PFSK-1 (cell line): ENCODE results near the gene TACO1.

Source experiments
- FOXP2 ChIP-seq: optimal IDR thresholded peaks from 2 replicates; pipeline ENCODE3; 2011; ENCODE audit warnings: borderline replicate concordance, control low read depth, inconsistent platforms; ENCODE audit not compliant: insufficient read depth; ENCODE audit errors: extremely low read length, extremely low read depth
- POLR2AphosphoS5 ChIP-seq: IDR thresholded peaks from 2 replicates; pipeline ENCODE4 v1.6.1; 2012; ENCODE audit warnings: low read depth, mild to moderate bottlenecking, control low read depth, low read length, moderate library complexity
- REST ChIP-seq, 2 experiments: IDR thresholded peaks; 2 replicates each; pipeline versions ENCODE4 v1.6.1 to v1.8.0; 2011 to 2012; ENCODE audit warnings: low read depth in 2 of 2, low read length in 2 of 2, control low read depth in 1 of 2, inconsistent platforms in 1 of 2, mild to moderate bottlenecking in 1 of 2, moderate library complexity in 1 of 2; ENCODE audit not compliant: insufficient read depth in 1 of 2
- SIN3A ChIP-seq: IDR thresholded peaks from 2 replicates; pipeline ENCODE4 v1.6.1; 2012; ENCODE audit warnings: mild to moderate bottlenecking, low read length, moderate library complexity, borderline replicate concordance; ENCODE audit not compliant: insufficient read depth
- TAF1 ChIP-seq: IDR thresholded peaks from 2 replicates; pipeline ENCODE4 v1.6.1; 2012; ENCODE audit warnings: low read length, control low read depth, borderline replicate concordance; ENCODE audit not compliant: insufficient read depth

- TF ChIP-seq SIN3A (no peak), POLR2AphosphoS5 (no peak), FOXP2 (no peak), REST (IDR thresholded peaks at IDR 0.05; ENCODE audit: insufficient read depth in 1 of 2, low read depth in 2 of 2, low read length in 2 of 2) (no peak), TAF1 (no peak)
Measured at GRCh38 chr17:63601439-63602371, 1.0 kb downstream of the TACO1 start.
